Measurements from ENCODE around the gene TNP1. TPM values are rescaled to one million over a fixed set of nuclear protein-coding genes. Genes with fewer than 3 reads are reported as not detected.

Gene TNP1
- total RNA-seq, 1 donor from 2014 or later: not detected

- H3K4me1 Mint-ChIP-seq (ENCODE audit: low read depth): peaks cover 28% of the 10 kb centered on the region
- H3K27me3 Mint-ChIP-seq (ENCODE audit: low read depth): no peaks in the 10 kb centered on the region
- no peak overlapping the region for H3K4me3 Mint-ChIP-seq (ENCODE audit: unreplicated experiment)
- no peaks in the 10 kb centered on the region for H3K9me3 Mint-ChIP-seq (ENCODE audit: low read depth)
- no peak for DNase-seq (ENCODE audit: low spot score)
- no peaks in the 10 kb centered on the region for H3K36me3 Mint-ChIP-seq (ENCODE audit: low read depth)
- no peak overlapping the region for H3K27ac Mint-ChIP-seq (ENCODE audit: unreplicated experiment)
- no peak for TF ChIP-seq CTCF (IDR thresholded peaks at IDR 0.05)
Measured at GRCh38 chr2:216855605-216856004, 4.3 kb downstream of the TNP1 start.

- no peak overlapping the region for H3K4me3 Mint-ChIP-seq (ENCODE audit: unreplicated experiment)
- no peak for DNase-seq (ENCODE audit: low spot score)
- H3K36me3 Mint-ChIP-seq (ENCODE audit: low read depth): no peaks in the 10 kb centered on the region
- H3K27ac Mint-ChIP-seq (ENCODE audit: unreplicated experiment): no peak overlapping the region
- H3K27me3 Mint-ChIP-seq (ENCODE audit: low read depth): no peaks in the 10 kb centered on the region
- peaks cover 30% of the 10 kb centered on the region for H3K4me1 Mint-ChIP-seq (ENCODE audit: low read depth)
- no peaks in the 10 kb centered on the region for H3K9me3 Mint-ChIP-seq (ENCODE audit: low read depth)
- no peak for TF ChIP-seq CTCF (IDR thresholded peaks at IDR 0.05)
Measured at GRCh38 chr2:216855079-216855478, 4.8 kb downstream of the TNP1 start.

GRCh38 chr2:216851486-216852090 lies 8.3 kb downstream of the TNP1 start:
- H3K27me3 Mint-ChIP-seq (ENCODE audit: low read depth): no peaks in the 10 kb centered on the region
- H3K4me3 Mint-ChIP-seq (ENCODE audit: unreplicated experiment): no peak overlapping the region
- H3K27ac Mint-ChIP-seq (ENCODE audit: unreplicated experiment): no peak overlapping the region
- no peak for TF ChIP-seq CTCF (IDR thresholded peaks at IDR 0.05)
- no peak for DNase-seq (ENCODE audit: low spot score)
- H3K36me3 Mint-ChIP-seq (ENCODE audit: low read depth): peaks cover 3% of the 10 kb centered on the region
- H3K9me3 Mint-ChIP-seq (ENCODE audit: low read depth): no peaks in the 10 kb centered on the region
- H3K4me1 Mint-ChIP-seq (ENCODE audit: low read depth): peaks cover 6% of the 10 kb centered on the region

GRCh38 chr2:216850665-216851322 lies 9.1 kb downstream of the TNP1 start:
- Mint-ChIP-seq H3K4me3 (ENCODE audit: unreplicated experiment) (no peak overlapping the region), H3K36me3 (ENCODE audit: low read depth) (peaks cover 3% of the 10 kb centered on the region), H3K4me1 (ENCODE audit: low read depth) (peaks cover 6% of the 10 kb centered on the region), H3K27me3 (ENCODE audit: low read depth) (no peaks in the 10 kb centered on the region), H3K27ac (ENCODE audit: unreplicated experiment) (no peak overlapping the region), H3K9me3 (ENCODE audit: low read depth) (no peaks in the 10 kb centered on the region)
- TF ChIP-seq CTCF (IDR thresholded peaks at IDR 0.05): no peak
- DNase-seq (ENCODE audit: low spot score): no peak

GRCh38 chr2:216849987-216850386 lies 9.9 kb downstream of the TNP1 start:
- Mint-ChIP-seq H3K4me1 (ENCODE audit: low read depth) (peaks cover 6% of the 10 kb centered on the region), H3K27me3 (ENCODE audit: low read depth) (no peaks in the 10 kb centered on the region), H3K4me3 (ENCODE audit: unreplicated experiment) (no peak overlapping the region), H3K36me3 (ENCODE audit: low read depth) (peaks cover 3% of the 10 kb centered on the region), H3K27ac (ENCODE audit: unreplicated experiment) (peak overlapping the region; percentile 37), H3K9me3 (ENCODE audit: low read depth) (no peaks in the 10 kb centered on the region)
- DNase-seq (ENCODE audit: low spot score): no peak
- TF ChIP-seq CTCF (IDR thresholded peaks at IDR 0.05): no peak
